Activated T-helper 1 cell treated with anti-CD3 and anti-CD28 coated beads, Interleukin-12 subunit alpha, Interleukin-12 subunit beta, Interleukin-2, Interleukin-4 antibody, amounts not matched to agents 30 ng/mL and 10 ng/mL and 1 ng/mL, durations not matched to agents 14 hours and 24 hours and 36 hours (primary cell): Measurements from ENCODE around the gene DDX24. TPM values are rescaled to one million over a fixed set of nuclear protein-coding genes. Genes with fewer than 3 reads are reported as not detected.
A peak's percentile ranks its signal among the peaks of the same experiment; 100 is the strongest.

Experiments
- DNase-seq: peaks from one replicate; pipeline ENCODE4 v3.0.0; 2021; ENCODE audit warnings: low spot score
- H3K27ac Mint-ChIP-seq: one replicate; pipeline ENCODE4 v1.8.0; 2021; ENCODE audit warnings: mild to moderate bottlenecking, mixed read lengths
- H3K27me3 Mint-ChIP-seq: one replicate; pipeline ENCODE4 v1.8.0; 2022; ENCODE audit warnings: mild to moderate bottlenecking, moderate library complexity, mixed read lengths; ENCODE audit not compliant: insufficient read depth
- H3K36me3 Mint-ChIP-seq: one replicate; pipeline ENCODE4 v1.8.0; 2021; ENCODE audit warnings: low read depth, mixed read lengths
- H3K4me1 Mint-ChIP-seq: one replicate; pipeline ENCODE4 v1.8.0; 2021; ENCODE audit warnings: low read depth, mixed read lengths
- H3K4me3 Mint-ChIP-seq: one replicate; pipeline ENCODE4 v1.8.0; 2021; ENCODE audit warnings: mild to moderate bottlenecking, moderate library complexity, mixed read lengths
- H3K9me3 Mint-ChIP-seq: one replicate; pipeline ENCODE4 v1.8.0; 2021; ENCODE audit warnings: mixed read lengths
- intact Hi-C: fragments of 100-400 bp; cut with micrococcal nuclease; formaldehyde crosslinking; loops from one replicate; pipeline ENCODE4 v1.15.1; 2024
- total RNA-seq: library from RNA; stranded (reverse); gene quantifications from 2 replicates; pipeline ENCODE4 v1.2.3, GENCODE V29; 2022

Gene DDX24
- total RNA-seq, result 252 and 271 TPM in 2 replicates

DNA sequence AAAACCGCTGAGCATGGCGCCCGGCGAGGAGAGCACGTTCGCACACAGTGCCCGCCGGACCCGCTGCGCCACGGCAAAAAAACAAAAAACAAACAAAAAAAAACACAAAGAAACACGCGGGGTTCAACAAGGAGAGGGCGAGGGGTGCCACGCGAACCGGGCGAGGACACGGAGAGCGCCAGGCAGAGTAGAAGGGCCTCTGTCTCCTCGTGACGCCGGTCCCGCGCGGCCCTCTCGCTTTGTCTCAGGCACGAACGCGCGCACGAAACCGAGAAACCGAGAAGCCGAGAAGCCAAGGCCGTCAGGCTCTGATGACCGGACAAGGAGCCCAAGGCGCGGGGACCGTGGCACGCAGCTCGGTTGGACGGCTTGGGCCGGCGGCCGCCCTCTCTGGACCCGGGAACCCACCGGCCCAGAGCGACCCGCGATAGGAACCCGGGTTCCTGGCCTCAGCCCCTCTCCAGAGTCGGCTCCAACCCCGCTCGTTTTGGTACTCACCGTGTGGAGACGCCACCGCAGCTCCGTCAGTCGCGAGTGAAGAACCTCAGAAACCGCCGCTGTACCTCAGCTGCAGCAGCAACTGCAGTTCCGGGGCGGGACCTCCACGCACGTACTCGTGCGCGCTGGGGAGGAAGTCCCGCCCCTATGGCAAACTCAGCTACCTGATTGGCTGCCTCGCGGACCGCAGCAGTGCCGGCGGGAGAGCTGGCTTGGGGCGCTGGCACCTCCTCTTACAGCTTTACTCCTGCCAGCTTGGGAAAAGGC is at the start of gene DDX24, which contains the start of gene IFI27L1:
Gene DDX24 (minus strand): TSS at position 582 of the 765 bp plus-strand sequence. CDS start 1,460 bp downstream, outside the sequence.
Gene IFI27L1 (plus strand): TSS at position 690 of the 765 bp plus-strand sequence. CDS start 15,628 bp downstream, outside the sequence.
- H3K9me3 Mint-ChIP-seq, result peaks cover under 1% of the 10 kb centered on the region
- DNase-seq, result peak; percentile 96
- peaks cover 56% of the 10 kb centered on the region for H3K4me1 Mint-ChIP-seq
- intact Hi-C loops, result loop anchor here (1.0 to 10.0 kb wide), 12 partner anchors 25 to 1454 kb away; partner anchors contain the start of genes BTBD7, GLRX5, IFI27L2 and OTUB2
- peaks cover 33% of the 10 kb centered on the region for H3K36me3 Mint-ChIP-seq
- peak within 1 kb of the TSS; percentile 100 for H3K27ac Mint-ChIP-seq
- H3K27me3 Mint-ChIP-seq, result no peaks in the 10 kb centered on the region
- peak within 1 kb of the TSS; percentile 100 for H3K4me3 Mint-ChIP-seq

DNA sequence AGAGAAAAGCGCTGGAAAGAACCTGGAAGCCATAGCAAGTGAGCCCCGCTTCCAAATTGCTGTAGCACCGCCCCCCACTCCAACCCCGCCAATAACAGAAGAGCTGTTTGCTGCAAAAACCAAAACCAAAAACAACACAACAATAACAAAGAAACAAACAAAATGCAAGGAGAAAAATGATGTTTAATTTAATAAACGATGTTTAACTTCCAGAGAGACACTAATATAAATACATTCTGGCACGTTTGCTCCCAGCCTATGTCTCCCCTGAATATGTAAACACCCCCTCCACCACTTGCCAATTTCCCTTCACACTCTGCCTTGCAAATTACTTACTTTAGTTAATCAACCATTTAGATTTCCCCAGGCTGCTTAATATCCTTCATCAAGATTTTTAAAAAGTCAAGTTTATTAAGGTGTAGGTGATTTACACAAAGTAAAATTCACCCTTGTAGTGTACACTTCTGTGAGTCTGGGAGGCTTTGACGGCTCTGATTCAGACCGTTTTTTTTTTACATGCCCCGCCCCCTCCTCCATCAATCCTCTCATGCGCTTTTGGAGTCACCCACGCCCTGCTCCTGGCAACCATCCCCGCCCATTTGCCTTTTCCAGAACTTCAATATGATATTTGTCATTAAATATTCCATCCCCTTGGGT is 48.9 kb upstream of the DDX24 start:
- Mint-ChIP-seq H3K4me1 (peaks cover 26% of the 10 kb centered on the region), H3K27me3 (peaks cover 21% of the 10 kb centered on the region), H3K27ac (peak overlapping the region; percentile 18), H3K36me3 (no peaks in the 10 kb centered on the region), H3K4me3 (peak overlapping the region; percentile 87), H3K9me3 (peaks cover 2% of the 10 kb centered on the region)
- intact Hi-C loops, result loop anchor here (1.0 to 5.0 kb wide), 4 partner anchors 44 to 177 kb away; partner anchors contain the start of genes DDX24, IFI27L1, OTUB2 and PPP4R4
- DNase-seq, result peak; percentile 32

- intact Hi-C loops, result loop anchor here (1.0 kb wide), 3 partner anchors 45 to 103 kb away; partner anchors contain the start of genes DDX24, IFI27L1, OTUB2 and PPP4R4
- peaks cover 20% of the 10 kb centered on the region for H3K27me3 Mint-ChIP-seq
- no peaks in the 10 kb centered on the region for H3K9me3 Mint-ChIP-seq
- H3K4me3 Mint-ChIP-seq, result peak within 1 kb of the TSS; percentile 87
- H3K4me1 Mint-ChIP-seq, result peaks cover 26% of the 10 kb centered on the region
- H3K27ac Mint-ChIP-seq, result peak within 1 kb of the TSS; percentile 86
- H3K36me3 Mint-ChIP-seq, result no peaks in the 10 kb centered on the region
- DNase-seq, result peak; percentile 59
Observed at GRCh38 chr14:94129111-94129757, 48.2 kb upstream of the DDX24 start, which contains the start of gene IFI27L2. Gene IFI27L2, minus strand, starts transcription at chr14:94129604. Its CDS starts 40 bp downstream, at chr14:94129564.

DNA sequence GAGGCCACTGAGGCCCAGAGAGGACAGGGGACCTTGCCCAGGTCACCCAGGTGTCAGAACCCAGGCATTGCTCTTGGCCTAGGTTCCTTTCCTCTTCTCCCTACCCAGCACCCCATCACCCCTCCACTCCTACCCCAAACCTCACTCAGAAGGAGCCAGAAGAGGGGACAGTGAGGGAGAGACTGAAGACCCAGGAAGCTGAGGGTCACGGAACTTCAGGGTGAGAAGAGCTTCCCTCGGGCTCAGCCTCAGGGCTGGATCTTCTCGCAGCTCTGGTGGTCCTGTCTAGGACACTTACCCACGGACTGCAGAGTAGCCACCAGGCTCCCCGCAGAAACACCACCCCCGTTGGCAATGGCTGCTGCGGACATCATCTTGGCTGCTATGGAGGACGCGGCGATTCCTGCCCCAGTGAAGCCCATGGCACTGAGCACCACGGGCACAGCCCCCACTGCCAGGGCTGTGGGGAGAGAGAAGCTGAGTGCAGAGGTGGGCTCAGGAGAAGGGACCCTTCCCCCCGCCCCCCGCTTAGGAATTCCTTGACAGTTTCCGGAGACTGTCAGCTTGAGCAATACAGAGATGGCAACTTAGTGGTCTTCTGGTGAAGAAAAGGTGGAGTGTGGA is 47.3 kb upstream of the DDX24 start:
- Mint-ChIP-seq H3K36me3 (no peaks in the 10 kb centered on the region), H3K9me3 (no peaks in the 10 kb centered on the region), H3K27me3 (peaks cover 12% of the 10 kb centered on the region), H3K27ac (peak overlapping the region; percentile 86), H3K4me1 (peaks cover 26% of the 10 kb centered on the region), H3K4me3 (peak overlapping the region; percentile 87)
- no peak for DNase-seq
- intact Hi-C loops, result no loop called here

GRCh38 chr14:94127330-94127729 is 46.3 kb upstream of the DDX24 start:
- Mint-ChIP-seq H3K9me3 (no peaks in the 10 kb centered on the region), H3K4me3 (no peak overlapping the region), H3K36me3 (no peaks in the 10 kb centered on the region), H3K27me3 (peaks cover 12% of the 10 kb centered on the region), H3K4me1 (peaks cover 26% of the 10 kb centered on the region), H3K27ac (no peak overlapping the region)
- intact Hi-C loops, result no loop called here
- no peak for DNase-seq

DNA sequence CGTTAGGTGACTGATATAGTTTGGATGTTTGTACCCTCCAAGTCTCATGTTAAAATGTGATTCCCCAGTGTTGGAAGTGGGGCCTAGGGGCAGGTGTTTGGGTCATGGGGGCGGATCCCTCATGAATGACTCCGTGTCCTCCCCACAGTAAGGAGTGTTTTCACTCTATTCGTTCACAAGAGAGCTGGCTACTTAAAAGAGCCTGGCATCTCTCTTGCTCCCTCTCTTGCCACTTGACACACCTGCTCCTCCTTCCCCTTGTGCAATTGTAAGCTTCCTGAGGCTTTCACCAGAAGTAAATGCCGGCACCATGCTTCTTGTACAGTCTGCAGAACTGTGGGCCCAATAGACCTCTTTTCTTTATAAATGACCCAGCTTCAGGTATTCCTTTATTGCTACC is 45.8 kb upstream of the DDX24 start:
- H3K9me3 Mint-ChIP-seq, result no peaks in the 10 kb centered on the region
- H3K4me3 Mint-ChIP-seq, result no peak overlapping the region
- peaks cover 22% of the 10 kb centered on the region for H3K4me1 Mint-ChIP-seq
- H3K27me3 Mint-ChIP-seq, result peaks cover 16% of the 10 kb centered on the region
- H3K27ac Mint-ChIP-seq, result no peak overlapping the region
- intact Hi-C loops, result no loop called here
- no peaks in the 10 kb centered on the region for H3K36me3 Mint-ChIP-seq
- no peak for DNase-seq

GRCh38 chr14:94126419-94126677 is 45.3 kb upstream of the DDX24 start:
- intact Hi-C loops, result no loop called here
- H3K4me3 Mint-ChIP-seq, result no peak overlapping the region
- no peak for DNase-seq
- H3K36me3 Mint-ChIP-seq, result no peaks in the 10 kb centered on the region
- peaks cover 17% of the 10 kb centered on the region for H3K27me3 Mint-ChIP-seq
- peaks cover 22% of the 10 kb centered on the region for H3K4me1 Mint-ChIP-seq
- H3K9me3 Mint-ChIP-seq, result no peaks in the 10 kb centered on the region
- H3K27ac Mint-ChIP-seq, result no peak overlapping the region

DNA sequence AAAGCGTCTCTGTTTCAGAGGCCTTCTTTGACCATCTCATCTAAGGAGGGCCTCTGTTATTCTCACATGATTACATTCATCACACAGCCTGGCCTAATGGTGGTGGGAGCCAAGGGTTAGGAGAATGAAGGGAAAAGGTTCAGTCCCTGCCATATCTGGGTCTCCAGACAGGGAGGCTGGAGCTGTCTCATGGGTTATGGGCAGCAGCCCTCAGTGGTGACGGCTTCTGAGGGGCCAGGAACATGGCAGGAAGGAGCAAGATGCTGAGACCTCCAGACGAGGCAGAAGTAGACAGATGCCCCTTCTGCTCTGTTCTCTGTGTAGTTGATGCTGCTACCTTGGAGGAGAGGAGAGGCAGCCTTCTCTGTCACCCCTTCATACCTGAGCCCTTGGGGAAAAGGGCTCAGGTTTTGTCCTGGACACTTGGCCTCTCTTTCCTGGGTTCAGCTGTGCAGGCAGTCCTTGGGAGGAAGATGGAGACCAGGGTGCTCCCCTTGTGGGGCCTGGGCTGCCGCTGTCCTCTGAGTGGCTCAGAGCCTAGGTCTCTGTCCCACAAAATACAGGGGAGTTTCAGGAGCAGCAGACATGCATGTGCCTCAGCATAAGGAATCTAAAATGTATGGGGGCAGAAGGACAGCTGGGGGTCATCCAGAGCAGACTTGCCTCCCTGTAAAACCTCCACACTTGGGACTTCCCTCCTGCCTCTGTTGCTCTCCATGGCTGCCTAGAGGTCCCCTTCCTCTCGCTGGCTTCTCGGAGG is 44.8 kb upstream of the DDX24 start:
- H3K4me1 Mint-ChIP-seq, result peaks cover 20% of the 10 kb centered on the region
- intact Hi-C loops, result no loop called here
- H3K4me3 Mint-ChIP-seq, result no peak overlapping the region
- H3K27ac Mint-ChIP-seq, result no peak overlapping the region
- no peaks in the 10 kb centered on the region for H3K36me3 Mint-ChIP-seq
- DNase-seq, result no peak
- H3K27me3 Mint-ChIP-seq, result peaks cover 14% of the 10 kb centered on the region
- H3K9me3 Mint-ChIP-seq, result peaks cover 2% of the 10 kb centered on the region

DNA sequence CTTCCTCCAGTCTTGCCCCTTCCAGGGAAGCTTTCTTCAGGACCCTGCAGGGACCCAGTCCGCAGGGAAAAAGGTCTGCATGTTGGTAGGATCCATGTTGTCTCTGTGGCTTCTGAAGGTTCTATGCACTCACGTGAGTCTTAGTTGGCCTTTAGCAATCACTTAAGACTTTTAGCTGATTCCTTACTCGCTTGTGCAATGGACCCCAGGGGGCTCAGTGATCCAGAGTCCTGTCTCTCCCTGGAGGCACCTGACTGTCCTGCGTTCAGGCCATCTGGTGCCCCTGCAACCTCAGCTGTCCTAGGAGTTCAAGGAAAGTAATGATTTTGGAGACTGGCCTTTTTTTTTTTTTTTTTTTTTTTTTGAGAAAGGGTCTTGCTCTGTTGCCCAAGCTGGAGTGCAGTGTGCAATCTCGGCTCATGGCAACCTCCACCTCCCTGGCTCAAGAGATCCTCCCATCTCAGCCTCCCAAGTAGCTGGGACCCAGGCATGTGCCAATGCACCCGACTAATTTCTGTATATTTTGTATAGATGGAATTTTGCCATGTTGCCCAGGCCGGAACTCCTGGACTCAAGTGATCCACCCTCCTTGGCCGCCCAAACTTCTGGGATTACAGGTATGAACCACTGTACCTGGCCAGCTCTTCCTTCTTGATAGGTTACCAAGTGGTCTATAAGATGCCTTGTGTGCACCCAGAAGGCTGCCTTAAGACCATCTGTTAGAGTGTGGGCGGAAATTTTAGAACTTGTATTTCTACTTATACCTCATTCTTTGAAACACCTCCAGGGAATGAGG is 43.8 kb upstream of the DDX24 start:
- no peaks in the 10 kb centered on the region for H3K36me3 Mint-ChIP-seq
- intact Hi-C loops, result no loop called here
- H3K4me1 Mint-ChIP-seq, result peaks cover 10% of the 10 kb centered on the region
- no peak for DNase-seq
- H3K9me3 Mint-ChIP-seq, result peaks cover 10% of the 10 kb centered on the region
- no peak overlapping the region for H3K4me3 Mint-ChIP-seq
- peaks cover 8% of the 10 kb centered on the region for H3K27me3 Mint-ChIP-seq
- H3K27ac Mint-ChIP-seq, result no peak overlapping the region

GRCh38 chr14:94123868-94124267 is 42.9 kb upstream of the DDX24 start:
- H3K27ac Mint-ChIP-seq, result no peak overlapping the region
- H3K9me3 Mint-ChIP-seq, result peaks cover 13% of the 10 kb centered on the region
- DNase-seq, result no peak
- peaks cover 6% of the 10 kb centered on the region for H3K4me1 Mint-ChIP-seq
- H3K36me3 Mint-ChIP-seq, result no peaks in the 10 kb centered on the region
- intact Hi-C loops, result no loop called here
- no peak overlapping the region for H3K4me3 Mint-ChIP-seq
- H3K27me3 Mint-ChIP-seq, result peaks cover 8% of the 10 kb centered on the region

DNA sequence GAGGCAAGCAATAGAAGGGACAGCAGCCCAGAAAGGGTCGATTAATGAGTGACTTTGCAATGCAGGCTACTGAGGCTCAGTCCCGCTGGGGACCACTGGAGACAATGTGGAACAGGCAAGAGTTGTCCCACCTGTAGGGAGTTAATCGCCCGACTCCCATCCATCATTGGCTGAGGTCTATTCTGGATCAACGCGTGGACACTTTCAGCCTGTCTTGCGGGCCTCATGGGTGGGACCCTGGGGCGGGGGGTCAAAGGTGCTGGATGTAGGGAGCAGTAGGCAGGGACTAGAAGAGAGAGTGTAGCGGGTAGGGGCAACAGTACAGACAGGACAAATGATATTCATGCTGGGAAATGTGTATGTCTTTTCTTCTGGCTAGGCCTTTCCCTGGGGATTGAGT is 42.3 kb upstream of the DDX24 start:
- no peak for DNase-seq
- H3K9me3 Mint-ChIP-seq, result peaks cover 13% of the 10 kb centered on the region
- intact Hi-C loops, result no loop called here
- H3K27ac Mint-ChIP-seq, result no peak overlapping the region
- H3K4me1 Mint-ChIP-seq, result no peaks in the 10 kb centered on the region
- H3K4me3 Mint-ChIP-seq, result no peak overlapping the region
- H3K36me3 Mint-ChIP-seq, result no peaks in the 10 kb centered on the region
- peaks cover 8% of the 10 kb centered on the region for H3K27me3 Mint-ChIP-seq
